ENCODE results near the gene SEC14L3.
"Not testable (repeated sequence)": the region's sequence is repeated elsewhere in the genome, so short reads cannot be mapped to it uniquely, and the experiment has no call there.

SEC14L3 gene

GRCh38 chr22:30486118-30486517 lies 14.3 kb upstream of the SEC14L3 start:
- no peak for DNase-seq (ENCODE audit: low read depth in 1 of 2, low spot score in 1 of 2)

GRCh38 chr22:30485362-30485988 lies 13.7 kb upstream of the SEC14L3 start:
- DNase-seq (ENCODE audit: low read depth in 1 of 2, low spot score in 1 of 2), result peak; percentile 59 to 66

GRCh38 chr22:30483169-30483568 lies 11.4 kb upstream of the SEC14L3 start:
- no peak for DNase-seq (ENCODE audit: low read depth in 1 of 2, low spot score in 1 of 2)

- no peak for DNase-seq (ENCODE audit: low read depth in 1 of 2, low spot score in 1 of 2)
Measured at GRCh38 chr22:30481711-30482110, 9.9 kb upstream of the SEC14L3 start.

GRCh38 chr22:30479981-30480380 lies 8.2 kb upstream of the SEC14L3 start:
- no peak for DNase-seq (ENCODE audit: low read depth in 1 of 2, low spot score in 1 of 2)

- DNase-seq (ENCODE audit: low read depth in 1 of 2, low spot score in 1 of 2), result no peak
Measured at GRCh38 chr22:30474683-30475424, 3.0 kb upstream of the SEC14L3 start.

- DNase-seq (ENCODE audit: low read depth in 1 of 2, low spot score in 1 of 2), result no peak
Measured at GRCh38 chr22:30474121-30474520, 2.3 kb upstream of the SEC14L3 start.

- DNase-seq (ENCODE audit: low read depth in 1 of 2, low spot score in 1 of 2), result no peak
Measured at GRCh38 chr22:30472994-30473720, 1.3 kb upstream of the SEC14L3 start.

- no peak for DNase-seq (ENCODE audit: low read depth in 1 of 2, low spot score in 1 of 2)
Measured at GRCh38 chr22:30470655-30471054, 1.2 kb downstream of the SEC14L3 start.

GRCh38 chr22:30469165-30469564 lies 2.7 kb downstream of the SEC14L3 start:
- no peak for DNase-seq (ENCODE audit: low read depth in 1 of 2, low spot score in 1 of 2)

GRCh38 chr22:30460555-30460954 lies 11.3 kb downstream of the SEC14L3 start:
- not testable (repeated sequence) for DNase-seq (ENCODE audit: low read depth in 1 of 2, low spot score in 1 of 2)

- DNase-seq (ENCODE audit: low read depth in 1 of 2, low spot score in 1 of 2), result no peak
Measured at GRCh38 chr22:30460147-30460546, 11.7 kb downstream of the SEC14L3 start.

GRCh38 chr22:30459181-30460052 lies 12.4 kb downstream of the SEC14L3 start:
- DNase-seq (ENCODE audit: low read depth in 1 of 2, low spot score in 1 of 2), result no peak

- DNase-seq (ENCODE audit: low read depth in 1 of 2, low spot score in 1 of 2), result no peak
Measured at GRCh38 chr22:30457981-30458380, 13.8 kb downstream of the SEC14L3 start.

GRCh38 chr22:30455075-30455840 lies 16.6 kb downstream of the SEC14L3 start:
- DNase-seq (ENCODE audit: low read depth in 1 of 2, low spot score in 1 of 2), result no peak

- DNase-seq (ENCODE audit: low read depth in 1 of 2, low spot score in 1 of 2), result no peak
Measured at GRCh38 chr22:30453731-30454510, 17.9 kb downstream of the SEC14L3 start.

- no peak for DNase-seq (ENCODE audit: low read depth in 1 of 2, low spot score in 1 of 2)
Measured at GRCh38 chr22:30452861-30453260, 19.0 kb downstream of the SEC14L3 start.

GRCh38 chr22:30451488-30451887 lies 20.3 kb downstream of the SEC14L3 start:
- DNase-seq (ENCODE audit: low read depth in 1 of 2, low spot score in 1 of 2), result not testable (repeated sequence)

GRCh38 chr22:30447656-30448055 lies 24.2 kb downstream of the SEC14L3 start:
- no peak for DNase-seq (ENCODE audit: low read depth in 1 of 2, low spot score in 1 of 2)
